ENCODE measurements around the gene COL6A3.

DNA sequence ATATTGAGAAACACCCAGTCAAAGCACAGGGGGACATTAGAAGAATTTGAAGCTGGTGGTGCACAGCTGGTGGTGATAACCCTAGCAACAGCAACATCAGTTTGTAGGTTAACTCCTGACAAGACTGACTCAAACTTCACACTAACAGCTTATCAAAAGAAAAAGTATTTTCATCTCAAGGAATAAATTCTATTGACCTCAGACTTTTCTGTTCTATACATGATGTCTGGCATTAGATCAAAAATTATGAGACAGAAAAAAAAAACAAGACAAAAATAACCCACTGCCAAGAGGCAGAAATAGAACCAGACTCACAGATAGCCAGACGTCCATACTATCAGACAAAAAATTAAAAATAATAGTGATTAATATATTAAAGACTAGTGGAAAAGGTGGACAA is 126.1 kb downstream of the COL6A3 start:
- no peak for TF ChIP-seq EZH2phosphoT487 (IDR thresholded peaks at IDR 0.05; ENCODE audit: borderline replicate concordance)
- TF ChIP-seq, protein P1, sequence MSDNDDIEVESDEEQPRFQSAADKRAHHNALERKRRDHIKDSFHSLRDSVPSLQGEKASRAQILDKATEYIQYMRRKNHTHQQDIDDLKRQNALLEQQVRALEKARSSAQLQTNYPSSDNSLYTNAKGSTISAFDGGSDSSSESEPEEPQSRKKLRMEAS (IDR thresholded peaks at IDR 0.05): no peak
- no peak for TF ChIP-seq CTCF (IDR thresholded peaks at IDR 0.05 in 2 of 3, conservative IDR thresholded peaks at IDR 0.05 in 1 of 3; ENCODE audit: borderline replicate concordance in 1 of 3, insufficient read depth in 1 of 3, low read depth in 2 of 3, low read length in 2 of 3)
- TF ChIP-seq POLR2A (IDR thresholded peaks at IDR 0.05; ENCODE audit: borderline replicate concordance, extremely low read depth, insufficient read depth, insufficient read length): no peak
- no peak for TF ChIP-seq RAD21 (IDR thresholded peaks at IDR 0.05; ENCODE audit: low read depth)
- TF ChIP-seq FOSL1 (IDR thresholded peaks at IDR 0.05; ENCODE audit: low read depth): no peak
- no peak for TF ChIP-seq EZH2 (IDR thresholded peaks at IDR 0.05)
- TF ChIP-seq JUND (IDR thresholded peaks at IDR 0.05): no peak
- TF ChIP-seq ZFX (IDR thresholded peaks at IDR 0.05): no peak
- TF ChIP-seq YY1 (IDR thresholded peaks at IDR 0.05; ENCODE audit: extremely low read depth, insufficient replicate concordance, low read depth, low read length): no peak
- TF ChIP-seq SP1 (IDR thresholded peaks at IDR 0.05; ENCODE audit: low read depth): no peak
- no peak for TF ChIP-seq SRF (IDR thresholded peaks at IDR 0.05; ENCODE audit: low read depth)
